DND-41 (cell line): Measurements from ENCODE around the gene PIEZO2.

Experiments
- ATAC-seq: fragments of 200-7000 bp; cut with Tn5 transposase; 3 replicates; pipeline ENCODE4 v1.9.1; 2021; ENCODE audit warnings: low read depth; ENCODE audit not compliant: insufficient read depth
- DNase-seq: peaks from one replicate; pipeline ENCODE4 v3.0.0-alpha.2; 2020
- H2AFZ ChIP-seq: 2 replicates; pipeline ENCODE4 v1.6.0; 2012; ENCODE audit warnings: low read depth, low read length
- H3K27ac ChIP-seq: 2 replicates; pipeline ENCODE4 v1.5.1; 2012; ENCODE audit warnings: low read length, inconsistent platforms
- H3K27me3 ChIP-seq: fragments of 200-600 bp; sonication (generic); 2 replicates; pipeline ENCODE4 v1.6.0; 2012; ENCODE audit warnings: low read length, mild to moderate bottlenecking, inconsistent platforms; ENCODE audit not compliant: insufficient read depth, poor library complexity
- H3K36me3 ChIP-seq: 2 replicates; pipeline ENCODE4 v1.5.1; 2012; ENCODE audit warnings: low read length, inconsistent platforms; ENCODE audit not compliant: insufficient read depth
- H3K4me1 ChIP-seq: 2 replicates; pipeline ENCODE4 v1.5.1; 2012; ENCODE audit warnings: mild to moderate bottlenecking, low read length; ENCODE audit not compliant: insufficient read depth
- H3K4me2 ChIP-seq: 2 replicates; pipeline ENCODE4 v1.6.0; 2012; ENCODE audit warnings: mild to moderate bottlenecking, moderate library complexity, low read length, inconsistent platforms; ENCODE audit not compliant: insufficient read depth
- H3K4me3 ChIP-seq, 2 experiments: fragments of 200-600 bp in 1 of 2; shearing (Covaris generic) in 1 of 2; 2 replicates each; pipeline ENCODE4 v1.5.1; 2012 to 2016; ENCODE audit warnings: inconsistent platforms in 2 of 2, low read length in 2 of 2, mild to moderate bottlenecking in 2 of 2, low read depth in 1 of 2, moderate library complexity in 1 of 2
- H3K79me2 ChIP-seq: 2 replicates; pipeline ENCODE4 v1.6.0; 2012; ENCODE audit warnings: low read length, inconsistent platforms; ENCODE audit not compliant: insufficient read depth
- H3K9ac ChIP-seq: 2 replicates; pipeline ENCODE4 v1.6.0; 2012; ENCODE audit warnings: low read depth, mild to moderate bottlenecking, inconsistent platforms, low read length, moderate library complexity
- H3K9me3 ChIP-seq: 2 replicates; pipeline ENCODE4 v1.5.1; 2012; ENCODE audit warnings: low read length, moderate library complexity, mild to moderate bottlenecking, inconsistent platforms; ENCODE audit not compliant: insufficient read depth, severe bottlenecking
- H4K20me1 ChIP-seq: 2 replicates; pipeline ENCODE4 v1.6.0; 2012; ENCODE audit warnings: low read length; ENCODE audit not compliant: insufficient read depth
- CTCF ChIP-seq: IDR thresholded peaks from 2 replicates; pipeline ENCODE4 v1.5.1; 2012; ENCODE audit warnings: borderline replicate concordance, low read length, moderate library complexity, mild to moderate bottlenecking; ENCODE audit not compliant: poor library complexity, severe bottlenecking; ENCODE audit errors: extremely low read depth
- EZH2 ChIP-seq: IDR thresholded peaks from 3 replicates; pipeline ENCODE4 v1.6.1; 2012; ENCODE audit warnings: borderline replicate concordance, low read depth, mild to moderate bottlenecking, moderate library complexity, low read length, inconsistent platforms; ENCODE audit not compliant: severe bottlenecking

PIEZO2 gene

DNA sequence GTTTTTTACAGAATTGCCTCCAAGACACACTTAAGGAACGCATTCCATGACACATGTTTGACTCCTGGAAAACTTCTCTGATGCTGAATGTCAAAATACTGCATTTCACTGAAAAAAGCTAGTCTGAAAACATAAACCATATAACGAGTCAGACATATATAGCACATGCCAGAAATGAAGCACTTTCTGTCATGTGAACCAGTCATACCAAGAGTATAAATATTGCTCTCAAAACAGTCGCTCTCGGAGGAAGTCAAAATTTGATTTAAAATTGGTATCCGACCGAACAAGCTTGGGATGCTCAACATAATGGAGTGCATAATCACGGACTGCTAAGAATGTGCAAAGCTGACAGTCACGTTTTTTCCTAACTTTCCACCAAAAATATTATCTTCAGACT lies 115.9 kb downstream of the PIEZO2 start:
- Histone ChIP-seq H3K27ac (no peak overlapping the region), H2AFZ (no peak overlapping the region), H4K20me1 (no peaks in the 10 kb centered on the region), H3K9me3 (no peaks in the 10 kb centered on the region), H3K4me3 (no peak overlapping the region), H3K79me2 (no peaks in the 10 kb centered on the region), H3K36me3 (no peaks in the 10 kb centered on the region), H3K9ac (no peak overlapping the region), H3K27me3 (peaks cover 9% of the 10 kb centered on the region), H3K4me2 (no peak overlapping the region), H3K4me1 (no peaks in the 10 kb centered on the region)
- no peak for DNase-seq
- no peak for TF ChIP-seq CTCF
- TF ChIP-seq EZH2: no peak
- ATAC-seq: no peak

DNA sequence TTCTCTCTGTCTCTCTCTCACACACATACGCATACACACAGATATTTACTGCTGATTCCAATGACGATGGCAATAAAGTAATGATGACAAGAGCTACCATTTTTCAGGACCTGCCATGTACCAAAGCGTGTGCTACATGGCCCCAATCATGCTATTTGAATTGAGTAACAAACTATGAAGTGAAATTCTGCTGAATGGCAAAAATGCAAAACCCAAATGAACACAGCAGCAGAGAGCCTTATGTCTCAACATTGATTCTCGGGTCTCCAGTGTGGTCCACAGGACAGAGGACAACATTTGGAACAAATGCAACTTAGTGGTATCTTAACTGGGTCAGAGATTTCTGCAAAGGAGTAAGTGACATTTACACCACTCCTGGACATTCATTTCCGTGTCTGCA lies 117.4 kb downstream of the PIEZO2 start:
- Histone ChIP-seq H3K36me3 (no peaks in the 10 kb centered on the region), H3K27me3 (peaks cover 12% of the 10 kb centered on the region), H3K79me2 (no peaks in the 10 kb centered on the region), H3K9me3 (no peaks in the 10 kb centered on the region), H3K4me3 (no peak overlapping the region), H3K4me1 (no peaks in the 10 kb centered on the region), H2AFZ (no peak overlapping the region), H3K4me2 (no peak overlapping the region), H3K27ac (no peak overlapping the region), H3K9ac (no peak overlapping the region), H4K20me1 (no peaks in the 10 kb centered on the region)
- TF ChIP-seq CTCF: no peak
- no peak for TF ChIP-seq EZH2
- ATAC-seq (no peak), DNase-seq (no peak)

DNA sequence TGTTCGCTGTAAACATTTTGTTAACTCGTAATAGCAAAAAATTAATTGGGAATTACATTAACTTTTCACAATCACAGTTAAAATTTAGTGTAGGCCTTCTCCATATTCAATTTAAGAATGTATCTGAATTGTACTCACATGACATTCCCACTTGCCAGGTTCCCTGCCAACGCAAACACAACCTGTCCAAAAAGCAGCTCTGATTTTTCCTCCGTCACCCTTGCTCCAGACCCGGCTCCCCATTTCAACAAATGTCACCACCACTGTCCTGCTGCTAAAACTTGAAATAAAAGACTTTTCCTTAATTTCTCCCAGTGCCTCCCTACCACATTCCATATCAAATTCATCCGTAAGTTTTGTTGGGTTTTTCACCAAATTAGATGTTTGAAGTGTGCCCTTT lies 120.3 kb downstream of the PIEZO2 start:
- TF ChIP-seq CTCF (no peak), EZH2 (no peak)
- Histone ChIP-seq H3K4me1 (no peaks in the 10 kb centered on the region), H3K9ac (no peak overlapping the region), H3K79me2 (no peaks in the 10 kb centered on the region), H3K27me3 (peaks cover 12% of the 10 kb centered on the region), H3K4me3 (no peak overlapping the region), H3K4me2 (no peak overlapping the region), H2AFZ (no peak overlapping the region), H3K9me3 (no peaks in the 10 kb centered on the region), H3K36me3 (no peaks in the 10 kb centered on the region), H4K20me1 (no peaks in the 10 kb centered on the region), H3K27ac (no peak overlapping the region)
- DNase-seq: no peak
- no peak for ATAC-seq

- Histone ChIP-seq H3K9ac (no peak overlapping the region), H3K79me2 (no peaks in the 10 kb centered on the region), H4K20me1 (no peaks in the 10 kb centered on the region), H2AFZ (no peak overlapping the region), H3K27ac (no peak overlapping the region), H3K4me3 (no peak overlapping the region), H3K36me3 (no peaks in the 10 kb centered on the region), H3K27me3 (peaks cover 11% of the 10 kb centered on the region), H3K4me1 (no peaks in the 10 kb centered on the region), H3K4me2 (no peak overlapping the region), H3K9me3 (no peaks in the 10 kb centered on the region)
- ATAC-seq: no peak
- DNase-seq: no peak
- no peak for TF ChIP-seq CTCF
- no peak for TF ChIP-seq EZH2
Observed at GRCh38 chr18:11027862-11028261, 121.5 kb downstream of the PIEZO2 start.
